Gastroesophageal sphincter (tissue), 3 donors: Measurements from ENCODE around the gene MYL3.

Source experiments
- CTCF ChIP-seq, 4 experiments: fragments of 200-600 bp in 2 of 4; fragments of 450-650 bp in 2 of 4; sonication (generic) in 1 of 4; IDR thresholded peaks; one replicate each; pipeline ENCODE4 v1.5.1; 2017 to 2019; ENCODE audit warnings: antibody characterized with exemption in 4 of 4, mild to moderate bottlenecking in 2 of 4, moderate library complexity in 2 of 4
- POLR2A ChIP-seq, 2 donors: fragments of 450-650 bp; IDR thresholded peaks; one replicate each; pipeline ENCODE4 v1.6.1; 2017; ENCODE audit warnings: antibody characterized with exemption in 2 of 2, mild to moderate bottlenecking in 2 of 2, moderate library complexity in 1 of 2

- no peak for TF ChIP-seq CTCF (IDR thresholded peaks at IDR 0.05)
- no peak for TF ChIP-seq POLR2A (IDR thresholded peaks at IDR 0.05)
These were observed 1.0 kb upstream of the MYL3 start for GRCh38 chr3:46864061-46864881.
